Brain pericyte (primary cell): ENCODE results near the gene SHISAL2A.

ENCODE experiments used
- DNase-seq: peaks from one replicate; pipeline ENCODE4 v3.0.0-alpha.2; 2012; ENCODE audit warnings: low read depth, low spot score

The SHISAL2A gene

GRCh38 chr1:52632732-52633290 is at the start of gene SHISAL2A:
Gene SHISAL2A (plus strand): TSS chr1:52633168. CDS start chr1:52633494, 326 bp downstream.
- no peak for DNase-seq

GRCh38 chr1:52585474-52585873 is 47.5 kb upstream of the SHISAL2A start:
- DNase-seq, result no peak

DNA sequence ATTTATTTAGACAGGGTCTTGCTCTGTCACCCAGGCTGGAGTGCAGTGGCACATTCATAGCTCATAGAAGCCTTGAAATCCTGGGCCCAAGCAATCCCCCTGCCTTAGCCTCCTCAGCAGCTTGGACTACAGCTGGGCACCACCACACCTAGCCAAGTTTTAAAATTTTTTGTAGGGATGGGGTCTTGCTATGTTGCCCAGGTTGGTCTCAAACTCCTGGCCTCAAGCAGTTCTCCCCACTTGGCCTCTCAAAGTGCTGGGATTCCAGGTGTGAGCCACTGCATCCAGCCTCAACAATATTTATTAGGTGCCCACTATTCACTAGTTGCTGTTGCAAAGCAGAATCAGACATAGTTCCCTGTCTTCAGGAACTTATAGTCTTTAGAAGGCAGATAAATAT is 44.9 kb upstream of the SHISAL2A start:
- DNase-seq, result no peak

DNA sequence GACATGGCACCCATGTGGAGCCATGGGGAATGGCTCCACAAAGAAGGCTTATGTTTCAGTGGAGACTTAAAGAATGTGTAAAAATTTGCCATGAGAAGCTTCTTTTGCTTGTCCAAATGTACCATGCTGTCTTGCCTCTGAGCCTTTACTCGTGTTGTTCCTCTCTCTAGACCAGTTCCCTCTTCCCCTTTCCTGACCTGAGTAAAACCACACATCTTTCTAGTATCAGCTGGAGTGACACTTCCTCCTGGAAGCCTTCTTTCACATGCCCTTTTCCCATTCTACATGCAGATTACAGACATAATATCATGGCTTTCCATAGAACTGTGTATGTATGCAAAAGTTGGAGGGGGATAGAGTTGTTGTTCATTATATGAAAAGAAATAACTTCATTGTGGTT is 44.4 kb upstream of the SHISAL2A start:
- no peak for DNase-seq

DNA sequence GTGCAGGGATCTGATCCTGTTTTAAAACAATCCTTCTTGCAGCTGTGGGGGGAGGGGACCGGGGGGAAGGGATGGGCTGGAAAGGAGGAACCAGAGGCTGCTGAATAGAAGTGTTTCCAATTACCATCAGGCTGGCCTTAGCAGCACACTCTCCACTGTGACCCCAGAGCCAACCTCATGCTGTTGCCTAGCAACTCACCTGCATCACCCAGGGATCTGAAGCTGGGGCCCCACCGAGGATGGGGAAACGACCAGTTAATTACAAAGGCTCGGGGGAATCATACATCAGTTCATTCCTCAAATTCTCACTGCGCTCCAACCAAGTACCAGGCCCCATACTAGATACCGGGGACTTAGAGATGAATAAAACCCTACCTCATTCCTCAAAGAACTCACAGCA is 42.7 kb upstream of the SHISAL2A start:
- no peak for DNase-seq

DNA sequence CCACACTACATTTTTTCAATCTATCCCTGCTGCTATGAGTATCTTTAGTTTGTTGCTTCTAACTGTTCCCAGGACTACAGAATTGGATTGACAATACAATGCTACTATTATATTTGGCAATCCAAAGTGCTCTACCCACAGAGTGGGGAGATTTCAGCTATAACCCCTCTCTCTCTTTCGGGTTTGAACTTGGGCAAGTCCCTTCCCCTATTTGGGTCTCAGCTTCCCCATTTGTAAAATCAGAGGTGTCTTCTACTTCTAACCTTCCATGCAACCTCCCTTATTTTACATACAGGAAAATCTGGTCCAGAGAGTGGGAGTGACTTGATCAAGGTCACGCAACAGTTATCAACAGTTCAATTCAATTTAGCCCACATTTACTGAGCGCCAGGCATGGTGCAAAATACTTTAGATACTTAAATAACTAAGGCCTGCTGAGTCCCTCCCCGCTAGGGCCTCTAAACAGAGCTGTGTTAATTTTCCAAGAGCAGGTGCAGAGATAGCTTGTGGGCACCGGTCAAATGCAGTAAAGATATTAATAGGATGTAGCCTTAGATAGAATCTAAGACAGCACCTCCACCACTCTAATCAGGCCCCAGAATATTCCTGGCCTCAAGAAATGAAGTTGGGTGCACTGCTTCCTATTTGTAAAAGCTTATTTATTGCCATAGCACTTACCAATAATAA is 40.2 kb upstream of the SHISAL2A start:
- no peak for DNase-seq

DNA sequence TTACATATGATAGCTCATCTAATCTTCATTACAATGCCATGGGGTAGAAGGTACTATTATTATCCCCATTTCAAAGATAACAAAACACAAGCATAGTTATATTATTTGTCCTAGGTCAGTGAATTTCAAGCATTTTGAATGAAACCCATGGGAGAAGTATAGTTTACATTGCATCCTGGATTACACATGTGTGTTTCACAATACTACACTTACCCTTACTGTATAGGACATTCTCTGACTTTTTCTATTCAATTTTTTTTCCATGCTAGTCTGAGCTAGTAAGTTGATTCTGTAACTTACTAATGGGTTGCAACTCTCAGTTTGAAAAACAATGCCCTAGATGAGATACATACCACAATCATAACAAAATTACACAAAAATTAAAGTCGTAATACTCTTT is 39.5 kb upstream of the SHISAL2A start:
- DNase-seq, result no peak

DNA sequence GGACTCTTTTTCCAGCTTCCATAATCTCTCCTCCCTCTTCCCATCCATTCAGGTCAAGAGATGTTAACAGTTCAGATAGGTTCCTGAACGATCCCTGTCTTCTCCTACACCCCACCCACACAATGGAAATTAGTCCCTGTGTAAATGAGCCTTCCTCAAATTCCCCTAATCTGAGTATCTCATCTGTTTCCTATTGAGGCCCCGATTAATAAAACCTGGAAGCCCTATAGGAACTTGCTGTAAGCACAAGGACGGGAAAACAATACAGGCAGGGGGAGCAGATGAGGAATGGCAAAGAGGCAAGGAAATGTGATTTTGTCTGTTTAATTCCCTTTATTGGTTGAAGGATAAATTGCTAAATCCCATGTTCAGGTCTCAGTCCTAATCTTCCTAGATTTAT is 37.9 kb upstream of the SHISAL2A start:
- DNase-seq, result no peak

GRCh38 chr1:52597912-52598311 is 35.1 kb upstream of the SHISAL2A start:
- DNase-seq, result no peak

- no peak for DNase-seq
These were observed 34.2 kb upstream of the SHISAL2A start for GRCh38 chr1:52598729-52599128.

DNA sequence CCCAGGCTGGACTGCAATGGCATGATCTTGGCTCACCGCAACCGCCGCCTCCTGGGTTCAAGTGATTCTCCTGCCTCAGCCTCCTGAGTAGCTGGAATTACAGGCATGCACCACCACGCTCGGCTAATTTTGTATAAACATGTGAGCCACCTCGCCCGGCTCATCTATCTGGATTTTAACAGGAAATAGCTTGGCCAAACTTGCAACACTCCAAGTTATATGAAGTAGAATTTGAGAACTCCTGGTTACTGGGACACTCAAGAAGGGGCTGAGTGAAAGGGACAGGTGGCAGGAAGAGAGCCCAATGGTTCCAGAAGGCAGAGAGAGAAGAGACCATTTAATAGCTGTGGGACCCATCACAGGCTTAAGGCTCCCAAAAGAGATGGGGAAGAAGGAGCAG is 33.7 kb upstream of the SHISAL2A start:
- no peak for DNase-seq

DNA sequence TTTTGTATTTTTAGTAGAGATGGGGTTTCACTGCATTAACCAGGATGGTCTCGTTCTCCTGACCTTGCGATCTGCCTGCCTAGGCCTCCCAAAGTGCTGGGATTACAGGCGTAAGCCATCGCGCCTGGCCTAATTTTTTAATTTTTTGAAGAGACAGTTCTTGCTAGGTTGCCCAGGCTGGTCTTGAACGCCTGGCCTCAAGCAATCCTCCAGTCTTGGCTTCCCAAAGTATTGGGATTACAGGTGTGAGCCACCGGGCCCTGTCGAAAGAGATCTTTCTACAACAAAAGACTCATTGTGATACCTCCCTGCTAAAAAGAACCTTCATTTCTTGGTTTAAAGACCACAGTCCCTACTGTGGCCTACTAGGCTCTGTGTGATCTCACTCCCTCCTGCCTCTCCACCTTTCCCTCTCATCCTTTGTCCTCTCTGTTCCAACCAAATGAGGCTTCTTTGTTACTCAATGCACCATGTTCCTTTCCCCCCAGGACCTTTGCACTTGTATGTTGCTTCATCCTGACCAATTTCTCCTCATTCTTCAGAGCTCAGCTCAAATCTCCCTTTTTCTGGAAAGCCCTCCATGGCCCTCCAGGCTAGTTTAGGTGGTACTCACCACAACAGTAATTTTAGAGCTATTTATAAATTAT is 32.3 kb upstream of the SHISAL2A start:
- no peak for DNase-seq

DNA sequence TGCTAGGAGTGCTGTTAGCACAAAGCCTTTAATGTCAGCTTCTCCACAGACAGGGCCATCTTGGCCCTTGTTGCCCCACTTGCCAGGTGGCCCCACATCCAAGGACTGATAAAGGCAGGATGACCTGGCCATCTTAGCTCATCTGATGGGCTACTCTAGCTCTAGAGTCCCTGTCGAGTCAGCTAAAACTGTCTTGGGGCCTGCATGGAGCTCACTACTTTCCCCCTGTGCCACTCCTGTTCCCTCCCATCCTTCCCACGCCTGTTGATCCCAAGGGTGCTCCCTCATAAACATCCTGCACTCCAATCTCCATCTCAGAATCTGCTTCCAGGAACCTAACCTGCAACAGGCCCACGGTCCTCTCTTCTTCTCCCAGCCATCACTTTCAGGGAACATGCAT is 31.4 kb upstream of the SHISAL2A start:
- DNase-seq, result no peak

GRCh38 chr1:52601991-52602855 is 30.7 kb upstream of the SHISAL2A start, which contains the start of gene GPX7:
Gene GPX7 (plus strand): TSS chr1:52602371. CDS start chr1:52602410, 39 bp downstream.
- DNase-seq, result peak; percentile 11

GRCh38 chr1:52602856-52603600 is 29.9 kb upstream of the SHISAL2A start:
- no peak for DNase-seq

DNA sequence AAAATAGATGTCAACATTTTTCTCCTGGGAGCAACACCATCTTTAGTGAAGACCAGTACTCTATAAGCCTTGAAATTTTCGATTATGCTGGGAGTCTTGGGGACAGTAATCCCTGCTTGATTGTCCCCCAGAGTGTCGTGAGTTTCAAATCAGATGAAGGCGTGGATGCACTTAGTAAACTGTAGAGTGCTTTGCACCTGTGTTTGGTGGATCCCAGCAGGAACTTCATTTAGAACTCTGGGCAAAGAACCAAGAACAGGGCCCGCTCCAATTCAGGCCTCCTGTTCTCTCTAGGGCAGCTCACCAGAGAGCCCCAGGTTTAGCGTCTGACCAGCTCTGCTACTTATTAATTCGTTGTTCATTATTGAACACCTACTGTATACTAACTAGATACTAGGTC is 29.3 kb upstream of the SHISAL2A start:
- no peak for DNase-seq

DNA sequence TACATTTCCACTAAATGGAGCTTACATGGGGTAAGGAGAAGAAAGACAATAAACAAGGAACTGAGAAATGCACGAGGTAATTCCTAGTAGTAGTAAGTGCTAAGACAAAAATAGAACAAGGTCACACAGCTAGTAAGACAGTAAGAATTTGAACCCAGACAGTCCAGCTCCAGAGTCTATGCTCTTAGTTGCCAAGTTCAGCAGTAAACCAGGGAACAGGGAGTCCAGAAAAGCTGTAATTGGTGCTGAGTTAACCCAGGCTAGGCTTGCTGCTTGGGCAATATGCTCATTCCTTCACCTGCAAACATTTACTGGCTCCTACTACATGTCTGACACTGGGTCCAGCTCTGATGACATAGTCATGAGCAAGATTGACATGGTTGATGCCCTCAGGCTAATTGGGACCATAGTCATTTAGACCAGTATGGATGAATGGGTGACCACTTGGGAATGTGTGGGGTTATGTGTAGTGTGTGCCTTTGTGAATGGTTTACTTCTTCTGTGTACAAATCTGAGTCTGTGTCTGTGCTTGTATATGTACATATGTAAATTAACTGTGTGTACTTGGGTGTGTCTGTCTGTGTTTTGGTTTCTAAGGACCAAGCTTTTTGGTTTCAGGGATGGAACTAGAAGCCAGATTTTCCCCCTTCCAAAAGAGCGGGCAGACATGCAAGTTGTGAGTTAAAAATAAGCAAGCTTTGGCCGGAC is 28.8 kb upstream of the SHISAL2A start:
- no peak for DNase-seq

GRCh38 chr1:52613636-52614373 is 19.2 kb upstream of the SHISAL2A start:
- no peak for DNase-seq

DNA sequence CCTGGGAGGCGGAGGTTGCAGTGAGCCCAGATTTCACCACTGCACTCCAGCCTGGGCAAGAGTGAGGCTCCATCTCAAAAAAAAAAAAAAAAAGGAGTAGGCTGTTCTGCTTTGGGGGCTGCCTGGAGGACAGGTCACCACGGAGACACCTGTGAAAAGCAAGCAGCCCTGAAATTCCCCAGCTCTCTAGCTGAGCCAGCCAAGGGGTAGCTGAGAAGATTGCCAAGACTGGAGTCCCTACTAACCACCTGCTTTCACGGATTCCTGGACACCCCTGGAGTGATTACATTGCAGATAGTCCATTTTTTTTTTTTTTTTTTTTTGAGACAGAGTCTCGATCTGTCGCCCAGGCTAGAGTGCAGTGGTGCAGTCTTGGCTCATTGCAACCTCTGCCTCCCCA is 18.3 kb upstream of the SHISAL2A start:
- no peak for DNase-seq

GRCh38 chr1:52615489-52616042 is 17.4 kb upstream of the SHISAL2A start:
- DNase-seq, result no peak
